ENCODE measurements around the gene RAB35. TPM values are rescaled to one million over a fixed set of nuclear protein-coding genes. Genes with fewer than 3 reads are reported as not detected.

RAB35 gene
- polyA plus RNA-seq, 1 donor = 29.4 TPM

GRCh38 chr12:120089796-120090195 is 26.8 kb downstream of the RAB35 start:
- WGBS (ENCODE audit: insufficient coverage, low lambda C conversion rate) = no CpG with 5 or more reads among the region's 2 CpGs
- no peaks in the 10 kb centered on the region for H3K9me3 ChIP-seq (ENCODE audit: control insufficient read depth, low read depth, low read length)
- H3K27me3 ChIP-seq (ENCODE audit: control insufficient read depth, insufficient read depth, low read length) = no peaks in the 10 kb centered on the region
- H3K27ac ChIP-seq (ENCODE audit: low read length) = no peak overlapping the region
- H3K4me3 ChIP-seq (ENCODE audit: low read length) = no peak overlapping the region
- H3K4me1 ChIP-seq (ENCODE audit: control insufficient read depth, insufficient read depth, low read length) = peaks cover 6% of the 10 kb centered on the region
- no peak for DNase-seq
- H3K36me3 ChIP-seq (ENCODE audit: control insufficient read depth, insufficient read depth, low read length) = peaks cover 8% of the 10 kb centered on the region

DNA sequence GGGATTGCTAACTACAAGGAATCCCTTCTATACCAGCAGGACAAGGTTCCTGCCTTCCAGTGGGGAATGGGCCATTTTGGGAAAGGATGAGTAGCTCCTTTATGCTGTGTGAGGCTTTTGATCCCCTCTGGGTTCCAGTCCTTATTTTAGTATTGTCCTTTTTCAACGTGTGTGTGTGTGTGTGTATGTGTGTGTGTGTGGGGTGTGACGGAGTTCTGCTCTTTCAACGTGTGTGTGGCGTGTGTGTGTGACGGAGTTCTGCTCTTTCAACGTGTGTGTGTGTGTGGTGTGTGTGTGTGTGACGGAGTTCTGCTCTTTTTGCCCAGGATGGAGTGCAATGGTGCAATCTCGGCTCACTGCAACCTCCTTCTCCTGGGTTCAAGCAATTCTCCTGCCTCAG is 27.4 kb downstream of the RAB35 start:
- no peak overlapping the region for H3K4me3 ChIP-seq (ENCODE audit: low read length)
- no peaks in the 10 kb centered on the region for H3K9me3 ChIP-seq (ENCODE audit: control insufficient read depth, low read depth, low read length)
- no peak overlapping the region for H3K27ac ChIP-seq (ENCODE audit: low read length)
- no peaks in the 10 kb centered on the region for H3K27me3 ChIP-seq (ENCODE audit: control insufficient read depth, insufficient read depth, low read length)
- peaks cover 4% of the 10 kb centered on the region for H3K36me3 ChIP-seq (ENCODE audit: control insufficient read depth, insufficient read depth, low read length)
- WGBS (ENCODE audit: insufficient coverage, low lambda C conversion rate) = no CpG with 5 or more reads among the region's 8 CpGs
- DNase-seq = no peak
- H3K4me1 ChIP-seq (ENCODE audit: control insufficient read depth, insufficient read depth, low read length) = peaks cover 6% of the 10 kb centered on the region

DNA sequence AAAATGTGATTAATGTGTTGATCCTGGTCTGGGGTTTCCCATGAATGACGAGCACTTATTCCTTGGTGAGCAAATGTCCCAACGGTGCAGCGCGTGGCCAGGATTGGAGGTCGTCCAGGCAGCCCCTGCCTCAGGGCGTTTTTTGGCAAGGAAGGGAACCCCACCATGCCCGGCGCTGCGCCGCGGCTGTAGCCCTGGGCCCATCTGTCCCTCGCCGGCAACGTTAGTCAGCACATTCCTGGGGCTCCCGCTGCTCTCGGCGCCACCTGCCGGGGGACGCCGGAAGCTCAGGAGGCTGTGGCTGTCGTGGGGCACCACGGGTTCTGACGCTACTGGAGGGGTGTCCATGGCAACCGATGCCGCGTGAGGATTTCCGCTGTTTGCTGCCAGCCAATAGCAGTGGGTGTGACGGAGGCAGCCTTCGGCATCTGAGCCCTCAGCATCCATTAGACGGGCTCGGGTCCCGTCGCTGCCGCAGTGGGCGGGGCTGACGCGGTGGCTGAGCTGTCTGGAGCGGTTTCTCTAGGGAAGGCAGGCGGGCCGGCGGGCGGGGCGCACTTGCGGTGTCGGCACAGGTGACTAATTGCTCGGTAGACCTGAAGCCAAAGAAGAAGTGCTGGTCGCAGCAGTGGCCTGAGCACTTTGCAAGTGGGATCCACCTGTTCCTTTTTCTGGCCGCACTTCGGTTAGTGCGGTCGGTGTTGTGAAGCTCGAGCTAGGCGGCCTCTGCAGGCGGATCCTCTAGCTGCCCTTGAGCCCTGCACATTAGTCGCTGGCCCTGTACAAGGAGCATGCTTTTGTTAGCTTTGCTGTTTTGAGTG is 29.5 kb downstream of the RAB35 start:
- DNase-seq = peak; percentile 96 to 97
- H3K27me3 ChIP-seq (ENCODE audit: control insufficient read depth, insufficient read depth, low read length) = no peaks in the 10 kb centered on the region
- H3K27ac ChIP-seq (ENCODE audit: low read length) = peak overlapping the region; percentile 40
- peaks cover 4% of the 10 kb centered on the region for H3K36me3 ChIP-seq (ENCODE audit: control insufficient read depth, insufficient read depth, low read length)
- no peaks in the 10 kb centered on the region for H3K9me3 ChIP-seq (ENCODE audit: control insufficient read depth, low read depth, low read length)
- no CpG with 5 or more reads among the region's 55 CpGs for WGBS (ENCODE audit: insufficient coverage, low lambda C conversion rate)
- H3K4me1 ChIP-seq (ENCODE audit: control insufficient read depth, insufficient read depth, low read length) = peaks cover 6% of the 10 kb centered on the region
- peak overlapping the region; percentile 23 for H3K4me3 ChIP-seq (ENCODE audit: low read length)

DNA sequence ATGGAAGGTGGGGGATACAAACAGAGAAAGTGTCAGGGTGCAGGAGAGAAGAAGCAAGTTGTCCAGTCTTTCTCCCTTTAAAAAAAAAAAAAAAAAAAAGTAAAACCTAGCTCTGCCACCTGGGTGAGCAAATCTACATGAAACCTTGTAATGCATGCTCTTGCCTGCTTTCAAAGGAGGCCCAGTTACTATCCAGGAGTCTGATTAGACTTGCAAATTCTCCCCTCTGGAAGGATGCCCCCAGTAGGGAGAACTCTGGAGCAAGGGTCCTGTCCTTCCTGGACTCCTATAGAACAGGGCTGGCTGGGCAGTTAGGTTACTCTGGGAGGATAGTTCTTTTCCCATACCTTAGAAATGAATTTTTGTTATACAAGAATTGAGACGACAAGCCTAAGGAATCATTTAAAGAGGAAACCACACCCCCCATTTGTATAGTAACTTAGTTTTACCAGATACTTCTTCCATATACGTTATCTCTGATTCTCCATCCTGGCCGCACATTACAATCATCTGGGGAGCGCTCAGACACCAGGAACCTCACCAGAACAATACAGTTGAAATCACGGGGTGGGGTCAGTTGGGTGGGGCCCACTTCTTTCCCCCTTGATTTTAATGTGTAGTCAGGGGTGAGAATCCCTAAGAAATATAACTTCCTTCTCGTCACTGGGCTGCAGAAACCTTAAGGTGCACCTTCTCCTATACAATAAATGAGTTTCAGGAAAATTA is 30.5 kb downstream of the RAB35 start:
- Histone ChIP-seq H3K9me3 (ENCODE audit: control insufficient read depth, low read depth, low read length) (no peaks in the 10 kb centered on the region), H3K4me3 (ENCODE audit: low read length) (no peak overlapping the region), H3K27me3 (ENCODE audit: control insufficient read depth, insufficient read depth, low read length) (no peaks in the 10 kb centered on the region), H3K4me1 (ENCODE audit: control insufficient read depth, insufficient read depth, low read length) (peaks cover 6% of the 10 kb centered on the region), H3K27ac (ENCODE audit: low read length) (no peak overlapping the region), H3K36me3 (ENCODE audit: control insufficient read depth, insufficient read depth, low read length) (no peaks in the 10 kb centered on the region)
- no peak for DNase-seq
- 69% methylated on average over 2 of the region's 6 CpGs for WGBS (ENCODE audit: insufficient coverage, low lambda C conversion rate)

- H3K4me3 ChIP-seq (ENCODE audit: low read length) = no peak overlapping the region
- H3K9me3 ChIP-seq (ENCODE audit: control insufficient read depth, low read depth, low read length) = no peaks in the 10 kb centered on the region
- no peaks in the 10 kb centered on the region for H3K36me3 ChIP-seq (ENCODE audit: control insufficient read depth, insufficient read depth, low read length)
- no peaks in the 10 kb centered on the region for H3K4me1 ChIP-seq (ENCODE audit: control insufficient read depth, insufficient read depth, low read length)
- H3K27me3 ChIP-seq (ENCODE audit: control insufficient read depth, insufficient read depth, low read length) = no peaks in the 10 kb centered on the region
- H3K27ac ChIP-seq (ENCODE audit: low read length) = no peak overlapping the region
- DNase-seq = no peak
- 90% methylated on average over 2 of the region's 2 CpGs for WGBS (ENCODE audit: insufficient coverage, low lambda C conversion rate)
These were observed 34.9 kb downstream of the RAB35 start for GRCh38 chr12:120081641-120082040.

DNA sequence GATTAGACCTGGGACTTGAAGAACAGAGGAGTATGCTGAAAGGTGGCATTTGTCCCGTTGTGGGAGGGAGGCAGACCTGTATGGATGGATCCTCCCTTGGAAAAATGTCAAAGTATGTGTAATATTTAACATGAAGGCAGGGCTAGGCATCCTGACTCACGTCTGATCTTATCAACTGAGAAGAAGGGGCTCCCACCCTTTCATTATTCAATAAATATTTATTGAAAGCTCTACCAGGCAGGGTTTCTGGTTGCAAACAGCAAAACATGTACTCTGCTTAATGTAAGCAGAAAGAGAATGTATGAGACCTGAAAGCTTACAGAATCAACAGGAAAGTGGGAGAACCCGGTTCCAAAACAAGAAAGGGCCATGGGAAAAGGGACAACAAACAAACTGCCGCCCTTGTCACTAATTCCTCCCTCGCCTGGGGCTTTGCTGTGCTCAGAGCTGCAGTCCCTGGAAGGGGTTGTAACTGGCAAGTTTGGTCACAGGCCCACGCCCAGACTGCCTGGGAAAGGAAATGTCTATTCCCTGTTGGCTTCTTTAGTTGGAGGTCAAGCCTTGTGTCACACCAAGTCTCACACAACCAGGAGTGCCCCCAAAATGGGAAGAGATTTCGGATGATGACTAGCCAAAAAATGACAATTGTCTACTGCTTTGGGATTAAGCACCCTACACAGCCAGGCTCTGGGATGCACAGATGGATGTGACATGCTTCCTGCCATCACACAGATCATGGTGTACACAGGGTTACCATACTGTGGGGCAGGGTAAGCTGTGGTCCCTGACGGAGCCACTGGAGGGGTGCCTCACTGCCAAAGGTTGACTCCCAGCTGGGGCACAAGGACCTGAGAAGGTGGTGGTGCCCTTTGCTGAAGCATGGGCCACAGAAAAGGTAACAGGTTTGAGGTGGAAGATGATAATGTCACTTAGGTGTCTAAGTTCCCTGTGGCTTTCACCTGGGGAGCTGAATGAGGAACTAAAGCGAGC is 36.8 kb downstream of the RAB35 start:
- H3K27me3 ChIP-seq (ENCODE audit: control insufficient read depth, insufficient read depth, low read length) = no peaks in the 10 kb centered on the region
- DNase-seq = no peak
- no peak overlapping the region for H3K4me3 ChIP-seq (ENCODE audit: low read length)
- H3K4me1 ChIP-seq (ENCODE audit: control insufficient read depth, insufficient read depth, low read length) = no peaks in the 10 kb centered on the region
- H3K36me3 ChIP-seq (ENCODE audit: control insufficient read depth, insufficient read depth, low read length) = no peaks in the 10 kb centered on the region
- H3K27ac ChIP-seq (ENCODE audit: low read length) = no peak overlapping the region
- no CpG with 5 or more reads among the region's 9 CpGs for WGBS (ENCODE audit: insufficient coverage, low lambda C conversion rate)
- no peaks in the 10 kb centered on the region for H3K9me3 ChIP-seq (ENCODE audit: control insufficient read depth, low read depth, low read length)

DNA sequence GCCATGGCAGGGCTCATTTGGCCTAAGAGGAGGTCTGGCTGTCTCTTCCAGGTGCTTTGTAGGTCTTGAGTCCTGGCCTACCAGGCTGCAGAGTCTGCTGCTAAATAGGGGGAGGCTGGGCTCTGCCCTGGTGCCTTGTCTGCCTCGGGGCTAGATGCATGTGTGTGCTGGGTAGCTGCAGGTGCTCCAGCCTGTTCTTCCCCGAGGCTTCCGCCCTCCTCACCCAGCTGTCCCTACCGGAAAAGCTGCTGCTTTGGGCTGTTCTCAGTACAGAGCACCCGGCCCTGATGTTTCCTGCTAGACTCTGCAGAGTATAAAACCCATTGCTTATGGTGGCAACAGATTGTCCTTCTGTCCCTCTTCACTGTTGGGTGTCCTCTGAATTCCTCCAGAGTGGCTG is 37.7 kb downstream of the RAB35 start:
- H3K27ac ChIP-seq (ENCODE audit: low read length) = no peak overlapping the region
- DNase-seq = no peak

GRCh38 chr12:120077260-120077659 is 39.3 kb downstream of the RAB35 start:
- Histone ChIP-seq H3K27ac (ENCODE audit: low read length) (no peak overlapping the region), H3K9me3 (ENCODE audit: control insufficient read depth, low read depth, low read length) (no peaks in the 10 kb centered on the region), H3K27me3 (ENCODE audit: control insufficient read depth, insufficient read depth, low read length) (no peaks in the 10 kb centered on the region), H3K36me3 (ENCODE audit: control insufficient read depth, insufficient read depth, low read length) (no peaks in the 10 kb centered on the region), H3K4me1 (ENCODE audit: control insufficient read depth, insufficient read depth, low read length) (no peaks in the 10 kb centered on the region), H3K4me3 (ENCODE audit: low read length) (no peak overlapping the region)
- DNase-seq = no peak
- WGBS (ENCODE audit: insufficient coverage, low lambda C conversion rate) = no CpG with 5 or more reads among the region's 6 CpGs

More for the DNA sequence above, 37.7 kb downstream of the RAB35 start:
- no CpG with 5 or more reads among the region's 5 CpGs for WGBS (ENCODE audit: insufficient coverage, low lambda C conversion rate)
- Histone ChIP-seq H3K4me1 (ENCODE audit: control insufficient read depth, insufficient read depth, low read length) (no peaks in the 10 kb centered on the region), H3K36me3 (ENCODE audit: control insufficient read depth, insufficient read depth, low read length) (no peaks in the 10 kb centered on the region), H3K4me3 (ENCODE audit: low read length) (no peak overlapping the region), H3K9me3 (ENCODE audit: control insufficient read depth, low read depth, low read length) (no peaks in the 10 kb centered on the region), H3K27me3 (ENCODE audit: control insufficient read depth, insufficient read depth, low read length) (no peaks in the 10 kb centered on the region)

- Histone ChIP-seq H3K4me3 (ENCODE audit: low read length) (no peak overlapping the region), H3K36me3 (ENCODE audit: control insufficient read depth, insufficient read depth, low read length) (no peaks in the 10 kb centered on the region), H3K27me3 (ENCODE audit: control insufficient read depth, insufficient read depth, low read length) (no peaks in the 10 kb centered on the region), H3K9me3 (ENCODE audit: control insufficient read depth, low read depth, low read length) (no peaks in the 10 kb centered on the region), H3K27ac (ENCODE audit: low read length) (no peak overlapping the region), H3K4me1 (ENCODE audit: control insufficient read depth, insufficient read depth, low read length) (no peaks in the 10 kb centered on the region)
- WGBS (ENCODE audit: insufficient coverage, low lambda C conversion rate) = no CpG with 5 or more reads among the region's 6 CpGs
- no peak for DNase-seq
These were observed 39.9 kb downstream of the RAB35 start for GRCh38 chr12:120076651-120077050.

DNA sequence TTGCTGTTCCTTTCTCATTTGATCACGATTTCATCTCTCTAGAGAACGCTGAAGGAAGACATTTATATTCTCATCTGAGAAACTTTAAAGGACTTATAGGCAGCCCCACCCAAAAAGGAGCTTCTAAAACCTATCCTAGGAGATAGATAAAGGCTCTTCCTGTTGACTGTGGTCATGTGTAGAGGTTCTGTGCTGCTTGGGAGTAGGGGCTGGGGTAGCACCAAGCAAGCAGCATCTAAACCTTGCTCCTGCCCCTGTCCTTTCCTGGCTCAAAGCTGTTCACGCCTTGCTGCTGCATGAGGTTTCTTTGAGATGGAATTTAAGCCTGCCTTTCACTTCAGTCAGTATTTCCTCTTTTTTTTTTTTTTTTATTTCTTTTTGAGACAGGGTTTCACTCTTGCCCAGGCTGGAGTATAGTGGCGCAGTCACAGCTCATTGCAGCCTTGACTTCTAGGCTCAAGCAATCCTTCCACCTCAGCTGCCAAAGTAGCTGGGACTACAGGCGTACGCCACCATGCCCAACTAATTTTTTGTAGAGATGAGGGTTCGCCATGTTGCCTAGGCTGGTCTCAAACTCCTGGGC is 41.4 kb downstream of the RAB35 start:
- Histone ChIP-seq H3K4me3 (ENCODE audit: low read length) (no peak overlapping the region), H3K36me3 (ENCODE audit: control insufficient read depth, insufficient read depth, low read length) (no peaks in the 10 kb centered on the region), H3K27ac (ENCODE audit: low read length) (no peak overlapping the region), H3K27me3 (ENCODE audit: control insufficient read depth, insufficient read depth, low read length) (no peaks in the 10 kb centered on the region), H3K9me3 (ENCODE audit: control insufficient read depth, low read depth, low read length) (no peaks in the 10 kb centered on the region), H3K4me1 (ENCODE audit: control insufficient read depth, insufficient read depth, low read length) (no peaks in the 10 kb centered on the region)
- 100% methylated on average over 1 of the region's 7 CpGs for WGBS (ENCODE audit: insufficient coverage, low lambda C conversion rate)
- no peak for DNase-seq
